ENCODE data around the gene MAP2. TPM values are rescaled to one million over a fixed set of nuclear protein-coding genes. Genes with fewer than 3 reads are reported as not detected.
"Not testable (repeated sequence)": the region's sequence is repeated elsewhere in the genome, so short reads cannot be mapped to it uniquely, and the experiment has no call there.

The MAP2 gene
- total and polyA plus RNA-seq, 8 donors: 2.1 to 24.6 (median 11.8) TPM

- TF ChIP-seq POLR2AphosphoS5 (IDR thresholded peaks at IDR 0.05): no peak
- TF ChIP-seq CTCF (IDR thresholded peaks at IDR 0.05): no peak
- TF ChIP-seq POLR2A (IDR thresholded peaks at IDR 0.05): no peak
- DNase-seq: no peak
- 66 to 72% (median 68%) methylated on average over 4 of the region's 4 CpGs for WGBS, 5 donors
- Histone ChIP-seq H3K27ac (no peak overlapping the region), H3K9me3 (no peaks in the 10 kb centered on the region), H3K27me3 (no peaks in the 10 kb centered on the region), H3K4me3 (no peak overlapping the region), H3K36me3 (no peaks in the 10 kb centered on the region), H3K4me1 (no peaks in the 10 kb centered on the region)
- intact Hi-C loops (cut with DNase I; ENCODE audit: low total_unique reads): no loop called here
These were observed 172.4 kb downstream of the MAP2 start for GRCh38 chr2:209596262-209596661.

GRCh38 chr2:209598227-209598626 lies 174.4 kb downstream of the MAP2 start:
- WGBS, 5 donors: 95 to 98% (median 97%) methylated on average over 4 to 6 of the region's 6 CpGs

GRCh38 chr2:209600341-209601171 lies 176.7 kb downstream of the MAP2 start:
- H3K4me1 ChIP-seq: no peaks in the 10 kb centered on the region
- H3K9me3 ChIP-seq: no peaks in the 10 kb centered on the region
- intact Hi-C loops (cut with DNase I; ENCODE audit: low total_unique reads): no loop called here
- H3K36me3 ChIP-seq: no peaks in the 10 kb centered on the region
- H3K4me3 ChIP-seq: no peak overlapping the region
- H3K27me3 ChIP-seq: no peaks in the 10 kb centered on the region
- WGBS, 5 donors: 68 to 77% (median 74%) methylated on average over 5 of the region's 5 CpGs
- H3K27ac ChIP-seq: no peak overlapping the region
- no peak for DNase-seq
- TF ChIP-seq EP300 (IDR thresholded peaks at IDR 0.05): no peak
- TF ChIP-seq POLR2AphosphoS5 (IDR thresholded peaks at IDR 0.05): no peak
- TF ChIP-seq POLR2A (IDR thresholded peaks at IDR 0.05): no peak
- TF ChIP-seq CTCF (IDR thresholded peaks at IDR 0.05): no peak

More at GRCh38 chr2:209598227-209598626, 174.4 kb downstream of the MAP2 start:
- H3K4me1 ChIP-seq; H3K27me3 ChIP-seq; H3K4me3 ChIP-seq; H3K36me3 ChIP-seq; H3K27ac ChIP-seq; H3K9me3 ChIP-seq; DNase-seq; intact Hi-C loops (cut with DNase I; ENCODE audit: low total_unique reads): not testable (repeated sequence)

GRCh38 chr2:209601497-209601896 lies 177.7 kb downstream of the MAP2 start:
- Histone ChIP-seq H3K4me3 (no peak overlapping the region), H3K27me3 (no peaks in the 10 kb centered on the region), H3K27ac (no peak overlapping the region), H3K4me1 (no peaks in the 10 kb centered on the region), H3K9me3 (no peaks in the 10 kb centered on the region), H3K36me3 (no peaks in the 10 kb centered on the region)
- no peak for TF ChIP-seq EP300 (IDR thresholded peaks at IDR 0.05)
- no peak for TF ChIP-seq CTCF (IDR thresholded peaks at IDR 0.05)
- TF ChIP-seq POLR2AphosphoS5 (IDR thresholded peaks at IDR 0.05): no peak
- TF ChIP-seq POLR2A (IDR thresholded peaks at IDR 0.05): no peak
- intact Hi-C loops (cut with DNase I; ENCODE audit: low total_unique reads): no loop called here
- no peak for DNase-seq
- WGBS, 5 donors: 80 to 93% (median 85%) methylated on average over 1 of the region's 1 CpG

- TF ChIP-seq POLR2AphosphoS5 (IDR thresholded peaks at IDR 0.05) (no peak), EP300 (IDR thresholded peaks at IDR 0.05) (no peak), CTCF (IDR thresholded peaks at IDR 0.05) (no peak), POLR2A (IDR thresholded peaks at IDR 0.05) (no peak)
- Histone ChIP-seq H3K4me1 (no peaks in the 10 kb centered on the region), H3K36me3 (no peaks in the 10 kb centered on the region), H3K9me3 (no peaks in the 10 kb centered on the region), H3K27me3 (no peaks in the 10 kb centered on the region), H3K4me3 (no peak overlapping the region), H3K27ac (no peak overlapping the region)
- 28 to 57% (median 52%) methylated on average over 1 of the region's 1 CpG for WGBS, 5 donors
- DNase-seq: no peak
- intact Hi-C loops (cut with DNase I; ENCODE audit: low total_unique reads): no loop called here
These were observed 178.4 kb downstream of the MAP2 start for GRCh38 chr2:209602259-209602658.
